K562 (cell line): ENCODE results near the gene MET. TPM values are rescaled to one million over a fixed set of nuclear protein-coding genes. Genes with fewer than 3 reads are reported as not detected.

Experiments used
- ATAC-seq: fragments of 200-7000 bp; cut with Tn5 transposase; 3 replicates; pipeline ENCODE4 v1.9.1; 2020; ENCODE audit warnings: moderate library complexity
- BruUV-seq: library from RNA; stranded (reverse); fragments of 400-500 nt; replicated peaks from 2 replicates; lab custom pipeline; 2021; lab: Mats Ljungman, UMichigan
- CTCF ChIA-PET: fragments of 300-600 bp; formaldehyde crosslinking; extraction: SDS; loops from one replicate; lab custom pipeline; 2021; ENCODE audit warnings: low intra/inter-chr PET ratio; lab: Yijun Ruan, JAX
- POLR2A ChIA-PET: fragments of 300-600, 350-650 bp; sonication (Branson Sonifier 250); formaldehyde crosslinking; extraction: SDS; loops from one replicate; lab custom pipeline; 2021; ENCODE audit warnings: antibody characterized with exemption, inconsistent platforms; lab: Yijun Ruan, JAX
- DNase-seq, 4 experiments: peaks; one replicate each; pipeline versions ENCODE4 v3.0.0 to v3.0.0-alpha.2; 2011 to 2018; ENCODE audit warnings: low spot score in 3 of 4, mixed read lengths in 3 of 4; ENCODE audit errors: extremely low read depth in 1 of 4
- FAIRE-seq: peaks from 2 replicates; lab custom pipeline; 2011; peaks lifted over from hg19 to GRCh38; lab: Jason Lieb, UNC
- H2AFZ ChIP-seq: 2 replicates; pipeline ENCODE4 v1.6.0; 2011; ENCODE audit warnings: low read depth, low read length, control low read depth, inconsistent platforms
- H3K27ac ChIP-seq: fragments of 200-600 bp; 3 replicates; pipeline ENCODE4 v1.8.0; 2011; ENCODE audit warnings: low read depth, mild to moderate bottlenecking, control low read depth, inconsistent platforms, low read length, moderate library complexity, mixed read lengths; ENCODE audit errors: extremely low read depth
- H3K27me3 ChIP-seq, 2 experiments: fragments of 300-600 bp in 1 of 2; 2 replicates in 1 of 2; 3 replicates in 1 of 2; pipeline versions ENCODE4 v1.6.0 to v1.8.0; 2011; ENCODE audit warnings: inconsistent platforms in 2 of 2, low read length in 2 of 2, mild to moderate bottlenecking in 1 of 2, mixed read lengths in 1 of 2, moderate library complexity in 1 of 2; ENCODE audit not compliant: control insufficient read depth in 2 of 2, insufficient read depth in 2 of 2
- H3K36me3 ChIP-seq: fragments of 300-600 bp; 3 replicates; pipeline ENCODE4 v1.8.0; 2011; ENCODE audit warnings: mild to moderate bottlenecking, low read length, inconsistent platforms; ENCODE audit not compliant: control insufficient read depth, insufficient read depth
- H3K4me1 ChIP-seq, 2 experiments: fragments of 200-600 bp in 1 of 2; replicated peaks in 1 of 2; 2 replicates in 1 of 2; 3 replicates in 1 of 2; pipeline versions ENCODE4 v1.5.1 to v1.8.0; 2011; ENCODE audit warnings: inconsistent platforms in 2 of 2, low read length in 2 of 2, mild to moderate bottlenecking in 1 of 2, mixed read lengths in 1 of 2, moderate library complexity in 1 of 2; ENCODE audit not compliant: control insufficient read depth in 2 of 2, insufficient read depth in 2 of 2
- H3K4me2 ChIP-seq: 2 replicates; pipeline ENCODE4 v1.6.1; 2011; ENCODE audit warnings: low read length, control low read depth, inconsistent platforms, mixed read lengths; ENCODE audit not compliant: insufficient read depth
- H3K4me3 ChIP-seq: fragments of 200-600 bp; sonication (generic), shearing (Covaris generic); 2 replicates; pipeline ENCODE4 v1.5.1; 2016; ENCODE audit warnings: control low read depth, inconsistent platforms
- H3K79me2 ChIP-seq: fragments of 200-600 bp; 3 replicates; pipeline ENCODE4 v1.8.0; 2011; ENCODE audit warnings: low read length, inconsistent platforms; ENCODE audit not compliant: control insufficient read depth, insufficient read depth
- H3K9ac ChIP-seq, 2 experiments: 2 replicates each; pipeline versions ENCODE4 v1.6.0 to v1.6.1; 2011; ENCODE audit warnings: low read depth in 2 of 2, low read length in 2 of 2, control low read depth in 1 of 2, inconsistent platforms in 1 of 2, mild to moderate bottlenecking in 1 of 2, mixed read lengths in 1 of 2; ENCODE audit not compliant: insufficient read depth in 1 of 2
- H3K9me1 ChIP-seq: one replicate; pipeline ENCODE4 v1.6.0; 2011; ENCODE audit warnings: inconsistent platforms, mild to moderate bottlenecking, low read length, moderate library complexity; ENCODE audit not compliant: control insufficient read depth, insufficient read depth
- H3K9me3 ChIP-seq: replicated peaks from 2 replicates; pipeline ENCODE4 v1.5.1; 2011; ENCODE audit warnings: low read depth, low read length, inconsistent platforms; ENCODE audit not compliant: control insufficient read depth, insufficient read depth
- H4K20me1 ChIP-seq: replicated peaks from 2 replicates; pipeline ENCODE4 v1.6.1; 2011; ENCODE audit warnings: low read length, inconsistent platforms, mixed read lengths; ENCODE audit not compliant: control insufficient read depth, insufficient read depth
- CHD2 ChIP-seq: IDR thresholded peaks from 2 replicates; pipeline ENCODE4 v1.6.1; 2011; ENCODE audit warnings: low read depth, low read length
- MECOM ChIP-seq: fragments of 250-450 bp; sonication (Bioruptor Pico); IDR thresholded peaks from 2 replicates; pipeline ENCODE4 v1.8.0; 2022; ENCODE audit warnings: inconsistent platforms
- MEF2A ChIP-seq: IDR thresholded peaks from 2 replicates; pipeline ENCODE4 v1.6.1; 2011; ENCODE audit warnings: low read depth, mild to moderate bottlenecking, low read length, moderate library complexity; ENCODE audit not compliant: control insufficient read depth
- NR2C1 ChIP-seq, 2 experiments: fragments of 450-650 bp; IDR thresholded peaks; 2 replicates each; pipeline ENCODE4 v1.6.1; 2017; ENCODE audit warnings: mild to moderate bottlenecking in 2 of 2, antibody characterized with exemption in 1 of 2, inconsistent platforms in 1 of 2, missing compliant biosample characterization in 1 of 2, missing genetic modification characterization in 1 of 2
- SPI1 ChIP-seq: IDR thresholded peaks from 2 replicates; pipeline ENCODE4 v1.6.1; 2011; ENCODE audit warnings: low read depth, low read length, control low read depth, borderline replicate concordance
- TEAD4 ChIP-seq, 2 experiments: sonication (generic) in 1 of 2; formaldehyde crosslinking in 1 of 2; IDR thresholded peaks; 2 replicates each; pipeline versions ENCODE4 v1.6.1 to v1.8.0; 2012 to 2022; ENCODE audit warnings: borderline replicate concordance in 1 of 2, inconsistent platforms in 1 of 2, low read length in 1 of 2, mild to moderate bottlenecking in 1 of 2, missing genetic modification reagents in 1 of 2
- WGBS: fragments of 100-300 bp; shearing (Covaris generic); methylation state at CpG from one replicate; pipeline ENCODE4 v1.1.6; 2016; ENCODE audit warnings: low coverage, mixed read lengths; ENCODE audit not compliant: insufficient coverage; ENCODE audit errors: missing lambda C conversion rate; 5-methylcytosine and 5-hydroxymethylcytosine counted together
- in situ Hi-C: fragments of 300-500 bp; cut with MboI; formaldehyde crosslinking; loops from 4 replicates; pipeline ENCODE4 v1.15.0; 2018; ENCODE audit warnings: inconsistent platforms, mixed read lengths
- intact Hi-C: fragments of 100-400 bp; cut with micrococcal nuclease; formaldehyde crosslinking; loops from 2 replicates; pipeline ENCODE4 v1.14.2; 2022
- polyA plus RNA-seq, 8 experiments: library from polyadenylated mRNA; depleted of rRNA in 4 of 8; stranded (reverse) in 5 of 8; unstranded in 3 of 8; fragments of >200 nt; fragmentation: Nextera tagmentation in 2 of 8; fragmentation: Illumina TruSeq in 1 of 8; extraction: Ambion mirVana in 2 of 8; extraction: Trizol in 1 of 8; gene quantifications; 2 replicates each; pipeline versions ENCODE4 v1.2.1 to v1.2.3, GENCODE V29; 2011 to 2014; ENCODE audit warnings: inconsistent platforms in 1 of 8, missing spikeins in 1 of 8
- total RNA-seq, 7 experiments: library from RNA; depleted of rRNA in 6 of 7; stranded (reverse); fragments of >200 nt in 6 of 7; fragmentation: Illumina TruSeq in 2 of 7; extraction: Trizol in 2 of 7; gene quantifications; 2 replicates each; pipeline versions ENCODE4 v1.2.1 to v1.2.3, GENCODE V29; 2011 to 2021; ENCODE audit warnings: low replicate concordance in 1 of 7
- TF ChIP-seq, protein P1 (sequence below), 3 experiments: IDR thresholded peaks in 2 of 3; conservative IDR thresholded peaks in 1 of 3; 2 replicates each; pipeline ENCODE4 v1.5.1; 2011 to 2012; ENCODE audit warnings: low read length in 3 of 3, mild to moderate bottlenecking in 3 of 3, control low read depth in 2 of 3, improper control_type of control experiment in 1 of 3, inconsistent platforms in 1 of 3, low read depth in 1 of 3, mixed read lengths in 1 of 3, moderate library complexity in 1 of 3; ENCODE audit not compliant: insufficient read depth in 2 of 3

The MET gene
- total and polyA plus RNA-seq, 9 of the 15 experiments (the other 6 are each of a cell fraction or from before 2014, with no cell fraction given), result 0.84 to 2.4 (median 1.1) TPM

DNA sequence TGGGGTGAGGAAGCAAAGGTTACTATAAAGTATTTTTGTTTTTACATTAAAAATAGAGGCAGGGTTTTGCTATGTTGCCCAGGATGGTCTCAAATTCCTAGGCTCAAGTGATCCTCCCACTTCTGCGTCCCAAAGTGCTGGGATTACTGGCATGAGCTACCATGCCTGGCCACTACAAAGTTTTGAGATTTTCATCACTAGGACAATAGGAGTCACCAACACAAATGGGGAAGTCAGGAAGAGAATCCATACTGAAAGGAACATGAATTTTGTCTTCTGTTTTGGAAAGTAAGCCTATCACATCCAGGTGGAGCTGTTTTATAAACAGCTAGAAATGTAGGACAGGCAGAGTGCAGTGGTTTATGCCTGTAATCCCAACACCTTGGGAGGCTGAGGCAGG is 170.4 kb downstream of the MET start:
- Histone ChIP-seq H3K79me2 (no peaks in the 10 kb centered on the region), H3K4me2 (no peak overlapping the region), H3K4me1 (peaks cover 0 to 12% of the 10 kb centered on the region in 2 experiments; a peak in 2 of 5 replicates), H3K9me3 (no peaks in the 10 kb centered on the region), H3K36me3 (no peaks in the 10 kb centered on the region), H3K9ac (no peak overlapping the region), H3K4me3 (no peak overlapping the region), H3K27me3 (peaks cover 11 to 21% of the 10 kb centered on the region in 2 experiments), H4K20me1 (no peaks in the 10 kb centered on the region), H3K9me1 (no peaks in the 10 kb centered on the region), H3K27ac (no peak overlapping the region), H2AFZ (no peak overlapping the region)
- ATAC-seq (no peak), DNase-seq (no peak), FAIRE-seq (no peak)
- BruUV-seq, result no TSS peak
- intact Hi-C loops (no loop called here), in situ Hi-C loops (no loop called here)
- CTCF ChIA-PET, result no interaction called here
- POLR2A ChIA-PET, result interaction anchor here (1.8 kb wide), 1 partner anchor 10 kb away, joined by 6 read pairs; no protein-coding TSS in a partner anchor
- TF ChIP-seq NR2C1 (IDR thresholded peaks at IDR 0.05) (no peak), NR2C1 (tag; IDR thresholded peaks at IDR 0.05) (no peak), SPI1 (peak; percentile 44; the same call in 1 of the 2 replicates), MECOM (CRISPR knock-in tag) (no peak), TEAD4 (IDR thresholded peaks at IDR 0.05; ENCODE audit: low read length) (no peak), TEAD4 (CRISPR knock-in tag; IDR thresholded peaks at IDR 0.05; ENCODE audit: borderline replicate concordance) (no peak), MEF2A (no peak), CHD2 (no peak)
- TF ChIP-seq, protein P1, sequence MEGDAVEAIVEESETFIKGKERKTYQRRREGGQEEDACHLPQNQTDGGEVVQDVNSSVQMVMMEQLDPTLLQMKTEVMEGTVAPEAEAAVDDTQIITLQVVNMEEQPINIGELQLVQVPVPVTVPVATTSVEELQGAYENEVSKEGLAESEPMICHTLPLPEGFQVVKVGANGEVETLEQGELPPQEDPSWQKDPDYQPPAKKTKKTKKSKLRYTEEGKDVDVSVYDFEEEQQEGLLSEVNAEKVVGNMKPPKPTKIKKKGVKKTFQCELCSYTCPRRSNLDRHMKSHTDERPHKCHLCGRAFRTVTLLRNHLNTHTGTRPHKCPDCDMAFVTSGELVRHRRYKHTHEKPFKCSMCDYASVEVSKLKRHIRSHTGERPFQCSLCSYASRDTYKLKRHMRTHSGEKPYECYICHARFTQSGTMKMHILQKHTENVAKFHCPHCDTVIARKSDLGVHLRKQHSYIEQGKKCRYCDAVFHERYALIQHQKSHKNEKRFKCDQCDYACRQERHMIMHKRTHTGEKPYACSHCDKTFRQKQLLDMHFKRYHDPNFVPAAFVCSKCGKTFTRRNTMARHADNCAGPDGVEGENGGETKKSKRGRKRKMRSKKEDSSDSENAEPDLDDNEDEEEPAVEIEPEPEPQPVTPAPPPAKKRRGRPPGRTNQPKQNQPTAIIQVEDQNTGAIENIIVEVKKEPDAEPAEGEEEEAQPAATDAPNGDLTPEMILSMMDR (IDR thresholded peaks at IDR 0.05 in 2 of 3, conservative IDR thresholded peaks at IDR 0.05 in 1 of 3; ENCODE audit: insufficient read depth in 2 of 3, low read depth in 1 of 3, low read length in 3 of 3), result 0 out of 6 replicates have a peak, but pooled peaks of 1 of the 3 experiments have one; percentile 2
- 0% methylated on average over 1 of the region's 1 CpG for WGBS
